GM21529 (cell line): Measurements from ENCODE around the gene SCCPDH.
"Not testable (repeated sequence)": the region's sequence is repeated elsewhere in the genome, so short reads cannot be mapped to it uniquely, and the experiment has no call there.

Source experiments
- ATAC-seq: cut with Tn5 transposase; IDR thresholded peaks from one replicate; pipeline ENCODE4 v1.9.1; 2021; ENCODE audit not compliant: unreplicated experiment

The SCCPDH gene, protein sequence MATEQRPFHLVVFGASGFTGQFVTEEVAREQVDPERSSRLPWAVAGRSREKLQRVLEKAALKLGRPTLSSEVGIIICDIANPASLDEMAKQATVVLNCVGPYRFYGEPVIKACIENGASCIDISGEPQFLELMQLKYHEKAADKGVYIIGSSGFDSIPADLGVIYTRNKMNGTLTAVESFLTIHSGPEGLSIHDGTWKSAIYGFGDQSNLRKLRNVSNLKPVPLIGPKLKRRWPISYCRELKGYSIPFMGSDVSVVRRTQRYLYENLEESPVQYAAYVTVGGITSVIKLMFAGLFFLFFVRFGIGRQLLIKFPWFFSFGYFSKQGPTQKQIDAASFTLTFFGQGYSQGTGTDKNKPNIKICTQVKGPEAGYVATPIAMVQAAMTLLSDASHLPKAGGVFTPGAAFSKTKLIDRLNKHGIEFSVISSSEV

DNA sequence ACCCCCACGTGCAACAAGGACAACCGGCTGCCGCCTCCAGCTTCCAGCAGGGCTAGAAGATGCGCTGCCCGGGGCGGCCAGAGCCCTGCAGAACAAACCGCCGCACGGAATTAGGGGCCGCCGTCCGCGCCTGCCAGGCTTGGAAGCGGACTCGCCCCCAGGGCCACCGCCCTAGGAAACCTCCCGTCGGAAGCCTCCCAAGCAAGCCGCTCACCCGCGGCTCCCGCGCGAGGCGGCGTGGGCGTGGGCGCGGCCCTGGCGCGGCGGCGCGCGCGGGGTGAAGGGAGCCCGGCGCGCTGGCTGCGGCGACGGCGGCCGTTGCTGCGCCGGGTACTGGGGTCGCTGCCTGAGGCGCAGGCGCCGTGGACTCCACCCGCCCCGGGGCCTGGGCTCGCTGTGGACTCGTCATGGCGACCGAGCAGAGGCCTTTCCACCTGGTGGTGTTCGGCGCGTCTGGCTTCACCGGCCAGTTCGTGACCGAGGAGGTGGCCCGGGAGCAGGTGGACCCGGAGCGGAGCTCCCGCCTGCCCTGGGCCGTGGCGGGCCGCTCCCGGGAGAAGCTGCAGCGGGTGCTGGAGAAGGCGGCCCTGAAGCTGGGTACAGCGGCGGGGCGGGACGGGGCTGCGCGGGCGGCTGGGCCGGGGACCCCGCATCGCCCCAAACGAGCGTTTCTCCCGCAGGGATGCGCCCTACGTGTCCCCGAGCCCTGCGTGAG lies at the start of gene SCCPDH:
Gene SCCPDH, plus strand, starts transcription at position 394 of the 715 bp plus-strand sequence. Its CDS starts 14 bp downstream, at position 408.
- ATAC-seq: peak; percentile 95

GRCh38 chr1:246677842-246678241 lies 46.4 kb upstream of the SCCPDH start:
- no peak for ATAC-seq

DNA sequence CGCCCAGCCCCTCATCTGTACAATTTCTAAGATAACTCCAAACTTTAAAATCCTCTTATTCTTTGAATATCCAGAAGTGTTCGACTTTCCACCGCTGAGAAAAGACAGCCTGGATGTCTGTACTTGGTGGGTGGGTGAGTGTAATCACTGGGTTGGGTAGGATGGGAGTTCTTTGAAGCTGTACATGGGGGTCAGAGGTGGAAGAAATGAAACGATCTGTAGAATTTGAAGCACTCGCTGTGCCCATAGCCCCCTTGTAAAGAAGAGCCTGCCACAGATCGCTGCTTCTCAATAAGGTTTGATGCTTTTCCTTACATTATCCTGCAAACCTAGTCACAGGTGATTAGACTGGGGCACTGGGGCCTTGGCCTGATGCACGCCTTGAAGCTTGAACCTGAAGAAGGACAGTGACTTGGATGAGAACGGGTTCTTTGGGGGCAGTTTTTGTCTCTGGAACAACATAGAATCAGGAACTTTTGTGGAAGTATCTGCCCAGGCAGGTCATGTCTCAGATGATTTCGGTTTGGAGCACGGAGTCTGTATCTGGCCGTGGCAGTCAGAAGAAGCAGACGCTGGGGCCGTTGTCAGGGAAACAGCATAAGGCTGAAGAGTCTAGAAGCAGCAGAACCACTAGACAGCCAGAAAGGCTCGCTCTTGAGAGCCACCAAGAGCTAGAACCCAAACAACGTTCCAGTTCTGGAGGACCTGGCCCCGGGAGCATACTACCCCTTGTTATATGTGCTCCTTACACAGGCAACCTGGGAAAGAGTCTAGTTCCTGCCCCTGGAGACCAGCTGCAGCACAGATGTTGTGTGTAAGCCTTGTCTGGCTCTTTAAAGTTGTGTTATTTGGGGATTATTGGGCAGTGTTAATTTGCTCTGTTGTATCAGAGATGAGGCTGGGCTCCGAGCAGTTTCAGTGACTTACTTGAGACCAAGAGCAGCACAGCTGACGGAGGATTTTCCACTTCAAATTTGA lies 45.1 kb upstream of the SCCPDH start:
- ATAC-seq: no peak

DNA sequence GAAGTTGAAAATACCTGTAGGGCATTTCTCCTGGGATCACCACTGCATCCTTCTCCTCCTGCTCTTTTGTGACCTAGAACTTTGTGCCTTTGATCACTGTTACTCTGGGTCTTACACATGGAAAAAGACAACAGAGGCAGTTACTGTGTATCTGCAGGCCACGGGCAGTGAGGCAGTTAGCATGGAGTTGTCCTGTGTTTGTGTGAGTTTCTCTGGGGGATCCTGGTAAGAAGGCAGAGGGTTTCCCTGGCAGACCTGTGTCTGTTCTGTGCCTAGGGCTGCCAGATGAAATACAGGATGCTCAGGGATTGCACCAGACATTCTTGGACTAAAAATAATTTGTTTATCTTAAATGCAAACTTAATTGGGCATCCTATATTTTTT lies 44.4 kb upstream of the SCCPDH start:
- ATAC-seq: no peak

DNA sequence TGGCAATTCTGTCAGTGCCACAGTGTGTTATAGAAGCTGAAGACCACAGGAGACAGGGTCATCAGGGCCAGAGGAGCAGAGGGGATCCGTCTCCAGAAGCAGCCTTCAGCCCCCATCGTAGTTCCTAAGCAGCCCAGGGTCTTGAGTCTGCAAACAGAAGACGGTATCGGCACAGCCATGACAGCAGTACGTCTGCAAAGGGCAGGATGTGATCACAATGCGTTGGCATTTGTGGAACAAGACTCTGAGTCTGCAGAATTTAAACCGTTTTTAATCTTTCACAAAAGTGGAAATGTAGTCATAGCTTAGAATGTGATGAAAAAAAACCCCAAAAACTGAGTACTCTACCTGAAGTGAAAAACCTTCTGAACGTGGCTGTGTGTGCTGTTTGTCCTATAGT lies 44.0 kb upstream of the SCCPDH start:
- no peak for ATAC-seq

GRCh38 chr1:246680696-246681130 lies 43.5 kb upstream of the SCCPDH start:
- ATAC-seq: no peak

- ATAC-seq: no peak
Observed at GRCh38 chr1:246681900-246682895, 42.0 kb upstream of the SCCPDH start.

GRCh38 chr1:246683521-246683920 lies 40.7 kb upstream of the SCCPDH start:
- no peak for ATAC-seq

DNA sequence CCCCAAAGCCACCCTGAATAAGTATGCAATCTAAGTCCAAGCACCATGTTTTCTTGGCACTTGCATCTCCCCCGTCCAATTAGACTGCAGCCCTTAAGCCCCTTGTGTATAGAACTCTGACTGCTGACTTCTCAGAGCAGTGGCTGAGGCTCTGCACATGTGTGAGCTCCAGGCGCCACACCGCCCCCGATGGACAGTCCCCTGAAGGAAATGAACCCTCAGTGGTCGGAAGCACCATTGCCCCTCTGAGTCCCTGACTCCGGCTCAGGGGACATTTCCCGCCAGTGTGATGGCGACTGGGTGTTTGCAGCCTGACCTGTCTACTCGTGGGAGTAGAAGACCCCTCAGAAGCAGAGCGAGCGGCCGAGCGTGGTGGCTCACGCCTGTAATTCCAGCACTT lies 37.2 kb upstream of the SCCPDH start:
- ATAC-seq: no peak

GRCh38 chr1:246689409-246690008 lies 34.7 kb upstream of the SCCPDH start:
- ATAC-seq: peak; percentile 100

DNA sequence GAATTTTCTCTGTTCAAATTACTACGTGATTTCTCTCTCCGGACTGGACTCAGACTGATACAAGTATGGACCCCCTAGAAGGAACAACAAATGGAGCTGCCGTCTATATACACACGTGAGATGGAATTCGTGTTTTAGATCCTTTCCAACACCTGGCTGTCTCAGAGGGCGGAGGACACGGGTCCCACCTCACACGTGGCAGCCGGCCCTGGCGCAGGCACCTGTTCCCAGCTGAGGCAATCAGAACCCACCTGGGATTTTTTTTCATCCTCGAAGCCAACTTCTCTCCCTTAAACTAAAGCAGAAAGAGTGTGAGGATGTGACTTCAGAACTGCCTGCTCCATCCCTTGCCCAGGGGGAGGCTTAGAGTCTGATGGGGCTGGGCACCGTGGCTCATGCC lies 34.1 kb upstream of the SCCPDH start:
- ATAC-seq: no peak

DNA sequence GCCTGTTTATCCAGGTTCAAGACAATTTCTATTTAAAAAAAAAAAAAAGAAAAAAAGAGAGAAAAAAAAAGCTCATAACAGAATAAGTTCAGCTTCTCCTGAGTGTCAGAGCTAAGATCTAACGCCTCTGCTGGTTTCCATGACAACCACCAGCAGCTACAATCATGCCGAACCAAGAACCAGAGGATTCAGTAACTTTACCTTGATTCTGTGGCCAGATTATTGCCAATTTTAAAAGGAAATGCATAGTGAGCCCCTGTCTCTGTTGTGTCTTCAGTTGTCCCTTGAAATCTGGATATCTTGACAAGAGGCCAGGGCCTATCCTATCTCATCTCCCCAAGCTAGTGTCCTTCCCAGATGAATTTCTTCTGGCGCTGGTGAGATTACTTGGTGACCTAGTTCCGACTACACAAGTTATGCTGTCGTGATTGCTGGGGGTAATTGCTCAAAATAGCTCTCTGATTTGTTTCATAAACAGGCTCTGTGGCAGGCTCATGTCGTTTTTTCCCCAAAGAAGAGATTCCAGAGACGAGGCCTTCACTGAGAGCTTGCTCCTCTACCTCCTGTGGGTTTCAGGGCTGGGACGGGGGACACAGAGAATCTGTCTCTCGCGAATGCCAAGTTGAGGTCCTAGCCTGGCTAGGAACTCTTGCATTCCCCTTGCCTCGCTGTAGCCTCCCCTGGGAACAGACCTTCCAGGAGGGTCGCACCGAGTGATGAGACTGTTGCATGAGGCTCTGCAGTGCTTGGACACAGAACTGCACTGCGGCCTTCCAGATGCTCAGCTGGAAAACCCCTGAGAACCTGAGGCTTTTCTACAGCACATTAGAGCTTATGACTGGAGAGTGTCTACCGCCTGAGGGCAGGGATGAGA lies 32.4 kb upstream of the SCCPDH start:
- no peak for ATAC-seq

DNA sequence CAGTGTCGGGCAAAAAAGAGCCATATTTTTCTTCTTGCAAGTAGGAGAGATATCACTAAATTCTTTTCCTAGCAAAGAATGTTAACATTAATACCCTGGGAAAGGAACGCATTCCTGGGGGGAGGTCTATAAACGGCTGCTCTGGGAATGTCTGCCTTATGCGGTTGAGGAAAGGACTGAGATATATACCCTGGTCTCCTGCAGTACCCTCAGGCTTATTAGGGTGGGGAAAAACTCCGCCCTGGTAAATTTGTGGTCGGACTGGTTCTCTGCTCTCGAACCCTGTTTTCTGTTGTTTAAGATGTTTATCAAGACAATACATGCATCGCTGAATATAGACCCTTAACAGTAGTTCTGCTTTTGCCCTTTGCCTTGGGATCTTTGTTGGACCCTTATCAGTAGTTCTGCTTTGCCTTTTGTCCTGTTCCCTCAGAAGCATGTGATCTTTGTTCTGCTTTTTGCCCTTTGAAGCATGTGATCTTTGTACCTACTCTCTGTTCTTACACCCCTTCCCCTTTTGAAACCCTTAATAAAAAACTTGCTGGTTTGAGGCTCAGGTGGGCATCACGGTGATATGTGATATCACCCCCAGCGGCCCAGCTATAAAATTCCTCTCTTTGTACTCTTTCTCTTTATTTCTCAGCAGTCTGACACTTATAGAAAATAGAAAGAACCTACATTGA lies 29.9 kb upstream of the SCCPDH start:
- not testable (repeated sequence) for ATAC-seq

GRCh38 chr1:246695136-246695535 lies 29.1 kb upstream of the SCCPDH start:
- no peak for ATAC-seq

- no peak for ATAC-seq
Observed at GRCh38 chr1:246695666-246696065, 28.5 kb upstream of the SCCPDH start.

- no peak for ATAC-seq
Observed at GRCh38 chr1:246698466-246699094, 25.6 kb upstream of the SCCPDH start.

DNA sequence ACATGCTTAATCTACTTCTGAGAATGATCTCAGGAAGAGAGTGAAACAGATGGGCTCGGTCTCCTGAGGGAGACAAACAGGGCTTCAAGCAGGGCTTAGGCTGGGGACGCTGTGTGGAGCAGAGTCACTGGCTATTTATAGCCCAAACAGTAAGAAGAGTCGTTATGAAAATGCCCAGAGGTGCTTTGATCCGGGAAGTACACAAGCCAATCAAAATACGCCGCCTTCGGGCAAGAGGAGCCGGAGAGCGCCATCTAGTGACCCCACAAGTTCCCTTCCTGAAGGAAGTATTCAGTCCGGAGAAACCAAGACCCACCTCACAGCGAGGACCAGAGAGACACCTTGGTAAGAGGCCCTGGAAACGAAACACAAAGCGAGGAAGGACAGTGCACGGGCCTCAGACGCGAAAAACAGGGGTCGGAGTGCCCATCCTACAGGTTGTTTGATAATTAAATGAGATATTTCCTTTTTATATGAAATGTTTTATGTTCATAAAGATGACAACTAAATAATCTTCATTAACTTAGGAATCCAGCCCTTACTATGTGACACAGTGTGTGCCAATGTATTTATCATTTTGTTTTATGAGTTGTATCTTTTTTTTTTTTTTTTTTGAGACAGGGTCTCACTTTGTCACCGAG lies 25.0 kb upstream of the SCCPDH start:
- ATAC-seq: peak; percentile 94
